NCI-H345 treated with DMSO at 0.1 percent for 48 hours (cell line): Measurements from ENCODE around the gene SMIM15.
A peak's percentile ranks its signal among the peaks of the same experiment; 100 is the strongest.

Experiments used
- DNase-seq: peaks from one replicate; lab custom pipeline; 2025; ENCODE audit not compliant: unreplicated experiment; lab: John Stamatoyannopoulos, UW

SMIM15 gene

DNA sequence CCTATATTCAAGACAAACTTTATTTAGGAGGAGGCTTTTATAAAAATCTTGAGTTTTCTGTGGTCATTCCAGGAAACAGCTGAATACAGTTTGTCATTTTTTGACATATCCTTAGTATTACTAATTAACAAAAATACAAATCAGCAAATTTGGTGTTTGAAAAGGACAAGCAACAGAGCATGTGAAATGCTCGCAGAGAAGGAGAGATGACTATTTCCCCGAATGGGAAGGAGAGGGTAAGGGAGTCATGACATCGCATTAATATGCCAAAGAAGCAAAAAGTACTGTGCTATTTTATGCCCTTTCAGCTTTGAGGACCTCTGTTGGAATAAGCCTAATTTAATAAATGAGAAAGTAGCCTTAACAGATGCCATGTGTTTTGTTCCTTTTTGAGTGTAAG lies 1.8 kb downstream of the SMIM15 start:
- no peak for DNase-seq

DNA sequence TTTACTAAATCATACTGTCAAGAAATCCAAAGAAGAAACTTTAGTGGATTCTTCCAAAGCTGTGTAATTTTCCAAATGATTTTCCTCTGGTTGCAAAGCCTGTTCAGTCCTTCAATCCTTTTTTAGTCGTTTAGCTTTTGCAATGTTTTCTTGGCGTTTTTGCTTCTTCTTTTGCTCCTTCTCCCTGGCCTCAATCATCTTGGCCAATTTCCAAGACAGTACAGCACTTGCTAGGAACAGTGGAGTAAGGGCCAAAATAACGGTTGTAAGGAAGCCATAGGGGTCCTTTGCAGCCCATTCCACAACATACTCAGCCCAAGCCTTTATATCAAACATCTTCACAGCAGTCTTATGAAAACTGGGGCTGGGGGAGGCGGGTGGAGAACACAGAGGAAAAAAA lies 2.4 kb downstream of the SMIM15 start:
- DNase-seq: no peak

DNA sequence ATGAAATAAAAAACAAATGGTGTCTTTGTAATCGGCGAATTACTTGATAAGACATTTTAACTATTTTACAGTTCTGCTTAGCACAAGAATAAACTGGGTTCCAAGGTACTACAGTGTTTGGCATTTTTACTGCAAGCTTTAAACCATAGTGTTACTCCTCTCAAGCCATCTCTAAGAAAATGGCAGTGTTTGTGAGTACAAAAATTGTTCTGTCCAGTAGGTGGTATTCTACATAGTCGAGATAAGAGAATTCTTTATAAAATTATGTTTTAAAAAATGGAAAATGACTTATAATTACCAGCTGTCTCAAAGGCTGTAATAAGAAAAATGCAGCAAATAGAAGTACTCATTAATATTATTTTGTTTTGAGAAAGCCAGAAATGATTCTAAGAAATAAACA lies 3.2 kb downstream of the SMIM15 start:
- DNase-seq: no peak

DNA sequence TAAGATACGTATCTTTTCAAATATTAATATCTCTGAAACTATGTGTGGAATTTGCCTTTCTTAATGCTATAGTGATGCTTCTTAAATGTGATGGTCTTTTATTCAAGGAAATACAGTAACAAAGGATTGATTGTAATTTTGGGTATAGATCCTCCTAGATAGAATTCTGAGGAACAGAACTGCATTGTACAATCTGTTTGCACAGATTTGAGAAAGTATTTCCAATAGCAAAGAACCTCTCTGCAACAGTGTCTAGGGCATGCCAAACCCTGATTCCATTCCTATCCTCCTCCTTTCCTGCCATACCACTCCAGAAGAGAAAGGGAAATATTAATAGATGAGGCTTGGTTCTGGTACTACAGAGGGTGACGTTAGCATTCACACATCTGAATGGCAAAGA lies 10.4 kb downstream of the SMIM15 start:
- no peak for DNase-seq

DNA sequence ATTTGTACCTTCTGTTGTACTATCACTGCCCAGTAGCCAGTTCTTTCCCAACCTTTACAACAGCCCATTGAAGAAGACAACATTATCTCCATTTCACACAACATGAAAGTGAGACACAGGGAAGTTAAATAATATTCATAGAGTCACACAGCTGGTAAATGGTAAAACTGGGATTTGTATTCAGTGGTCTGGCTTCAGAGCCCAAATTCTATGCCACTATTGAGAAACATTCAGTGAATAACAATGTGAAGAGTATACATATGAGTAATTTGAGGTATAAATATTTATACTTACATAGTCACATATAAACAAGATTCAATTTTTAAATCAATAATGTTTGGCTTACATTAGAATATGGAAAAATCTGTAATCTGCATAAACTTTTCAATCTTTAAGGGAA lies 13.8 kb downstream of the SMIM15 start:
- no peak for DNase-seq

DNA sequence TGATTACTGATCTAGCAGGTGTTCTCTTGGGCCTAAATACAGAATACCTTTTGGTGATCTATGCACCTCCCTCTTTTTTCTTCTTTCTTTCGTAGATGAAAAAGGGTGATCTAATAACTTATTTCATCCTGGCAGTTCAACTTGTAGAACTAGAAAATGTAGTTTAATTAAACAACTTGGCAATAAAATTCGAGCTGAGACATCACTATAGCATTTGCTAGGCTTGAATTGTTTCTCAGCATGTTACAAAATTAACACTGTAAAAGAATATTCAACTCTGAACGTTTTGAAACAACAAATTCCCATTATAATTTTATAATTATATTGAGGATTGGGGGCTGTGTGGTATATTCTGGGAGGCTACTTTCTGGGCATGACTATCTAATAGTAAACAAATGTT lies 19.5 kb downstream of the SMIM15 start:
- DNase-seq: no peak

DNA sequence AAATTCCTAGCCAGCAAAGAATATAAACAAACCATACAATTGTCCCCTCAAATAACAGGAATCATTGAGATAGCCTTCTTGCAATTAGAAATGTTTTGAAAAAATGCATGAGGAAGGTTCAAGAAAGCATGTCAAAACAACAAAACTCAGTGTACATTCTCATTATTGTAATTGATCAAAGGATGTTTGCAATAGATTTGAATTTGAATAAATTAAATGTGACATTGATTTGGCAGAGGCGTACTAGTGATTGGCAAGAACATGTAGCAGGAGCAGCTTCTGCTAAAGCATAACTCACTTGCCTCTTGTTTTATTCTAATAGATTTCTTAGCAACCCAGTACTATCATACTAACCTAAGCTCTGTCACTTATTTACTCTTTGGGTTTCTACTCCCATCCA lies 19.9 kb downstream of the SMIM15 start:
- no peak for DNase-seq

DNA sequence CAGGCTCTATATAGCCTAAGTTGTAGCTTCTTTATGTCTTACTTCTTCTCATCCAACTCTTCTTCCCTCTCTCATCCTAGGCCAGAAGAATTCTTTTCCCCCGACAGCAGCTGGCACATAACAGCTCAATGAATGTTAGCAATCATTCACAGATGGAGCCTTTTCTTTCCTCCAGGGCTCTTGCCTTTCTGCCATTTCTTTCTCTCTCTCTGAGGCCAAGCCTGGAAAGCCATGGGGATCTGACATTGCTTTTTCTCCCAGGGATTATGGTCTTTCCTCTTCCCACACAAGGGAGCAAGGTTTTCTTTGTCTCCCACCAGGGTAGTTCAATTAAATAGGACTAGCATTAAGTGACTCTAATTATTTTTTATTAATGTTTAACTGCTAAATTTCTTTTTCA lies 20.5 kb downstream of the SMIM15 start:
- no peak for DNase-seq

DNA sequence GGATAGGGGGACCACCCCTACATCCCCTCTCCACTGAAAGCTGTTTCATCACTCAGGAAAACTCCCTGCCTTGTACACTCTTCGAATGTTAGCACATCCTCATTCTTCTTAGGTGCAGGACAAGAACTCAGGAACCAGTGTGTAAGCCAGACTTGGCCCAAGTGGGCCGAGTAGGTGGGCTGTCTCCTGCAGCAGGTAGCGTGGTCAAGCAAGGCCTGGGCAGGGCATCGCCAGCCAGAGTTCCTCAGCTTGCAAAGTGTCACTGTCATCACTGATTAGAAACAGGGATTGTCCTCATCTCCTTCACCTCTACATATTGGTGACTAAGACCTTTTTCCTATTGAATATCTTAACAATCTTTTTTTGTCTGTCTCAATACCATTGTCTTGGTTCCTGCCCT lies 22.3 kb downstream of the SMIM15 start:
- DNase-seq: no peak

DNA sequence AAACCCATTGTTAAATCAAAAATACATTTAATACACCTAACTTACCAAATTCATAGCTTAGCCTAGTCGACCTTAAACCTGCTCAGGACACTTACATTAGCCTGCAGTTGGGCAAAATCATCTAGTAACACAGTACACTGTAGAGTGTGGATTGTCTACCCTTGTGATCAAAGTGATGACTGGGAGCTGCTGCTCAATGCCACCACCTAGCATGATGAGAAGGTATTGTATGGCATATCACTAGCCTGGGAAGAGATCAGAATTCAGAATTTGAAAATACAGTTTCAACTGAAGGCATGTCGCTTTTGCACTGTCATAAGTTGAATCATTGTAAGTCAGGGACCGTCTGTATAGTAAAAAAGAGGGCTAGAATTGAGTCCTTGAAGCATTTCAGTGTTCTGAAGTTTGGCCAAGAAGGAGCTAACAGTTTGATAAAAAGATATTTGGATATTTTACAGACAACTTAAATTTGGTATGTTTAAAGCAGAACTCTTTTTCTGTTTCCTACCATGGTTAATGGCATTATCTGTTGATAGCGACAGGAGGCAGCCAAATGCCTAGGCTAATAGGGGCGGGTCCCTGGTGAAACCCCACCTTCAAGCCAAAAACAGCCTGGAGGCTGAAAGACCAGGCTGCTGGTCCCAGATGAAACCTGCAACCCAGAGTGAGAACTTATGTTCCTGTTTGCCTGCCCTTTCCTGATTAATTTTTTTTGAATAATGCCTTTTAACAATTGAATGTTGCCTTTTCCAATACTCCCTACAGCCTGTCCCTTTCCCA lies 23.0 kb downstream of the SMIM15 start:
- DNase-seq: no peak

DNA sequence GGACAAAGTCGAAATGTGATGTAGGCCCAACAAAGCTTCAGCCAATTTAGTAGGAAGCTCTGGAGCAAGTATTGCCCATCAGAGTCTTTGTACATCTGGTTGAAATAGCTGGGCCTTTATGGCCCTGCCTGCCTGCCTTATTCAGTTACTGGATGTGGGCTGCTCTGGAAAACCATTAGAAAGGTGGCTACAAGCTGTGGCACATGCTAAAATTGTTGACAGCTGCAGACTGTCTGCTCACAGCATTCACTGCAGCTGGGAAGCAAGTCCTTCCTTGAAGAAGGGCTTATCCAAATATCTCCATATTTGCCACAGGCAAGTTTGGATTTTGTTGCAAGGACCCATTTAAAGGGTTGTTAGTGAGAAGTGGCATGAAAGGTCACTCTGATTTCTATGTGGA lies 24.4 kb downstream of the SMIM15 start:
- DNase-seq: no peak

DNA sequence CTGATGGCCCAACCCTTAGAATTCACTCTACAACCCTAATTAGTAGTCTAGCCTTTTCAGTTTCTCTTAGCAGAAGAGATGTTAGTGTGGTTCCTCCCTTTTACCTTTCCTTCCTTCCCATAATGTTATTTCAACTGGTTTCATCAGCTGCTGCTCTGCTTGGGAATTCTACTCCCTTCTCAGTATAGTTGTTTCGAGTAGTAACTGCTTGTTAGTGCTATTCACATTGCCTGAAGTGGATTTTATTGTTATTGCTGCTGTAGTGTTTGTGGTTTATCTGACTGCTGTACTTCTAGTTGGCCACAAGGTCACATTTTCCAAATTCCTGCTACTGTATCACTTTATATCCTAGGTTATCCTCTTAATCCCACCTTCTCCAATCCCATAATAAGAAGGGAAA lies 29.7 kb downstream of the SMIM15 start:
- no peak for DNase-seq

DNA sequence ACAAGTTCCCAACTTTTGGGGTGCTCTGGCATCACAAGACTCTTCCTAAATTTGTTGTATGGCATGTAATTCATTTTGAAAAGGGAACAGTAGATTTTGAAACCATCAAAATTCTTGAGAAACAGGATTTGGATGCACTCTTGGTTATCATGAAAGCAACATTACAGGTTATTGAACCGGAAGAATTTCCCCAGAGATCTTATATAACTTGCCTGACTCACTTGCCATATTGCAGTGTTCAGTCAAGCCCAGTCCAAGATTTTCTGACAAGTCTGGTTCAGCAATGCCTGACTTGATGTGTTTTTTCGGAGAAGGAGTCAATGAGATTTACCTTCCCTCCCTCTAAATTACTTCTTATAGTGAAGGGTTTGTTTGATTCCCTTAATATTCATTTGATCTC lies 32.0 kb downstream of the SMIM15 start:
- DNase-seq: no peak

DNA sequence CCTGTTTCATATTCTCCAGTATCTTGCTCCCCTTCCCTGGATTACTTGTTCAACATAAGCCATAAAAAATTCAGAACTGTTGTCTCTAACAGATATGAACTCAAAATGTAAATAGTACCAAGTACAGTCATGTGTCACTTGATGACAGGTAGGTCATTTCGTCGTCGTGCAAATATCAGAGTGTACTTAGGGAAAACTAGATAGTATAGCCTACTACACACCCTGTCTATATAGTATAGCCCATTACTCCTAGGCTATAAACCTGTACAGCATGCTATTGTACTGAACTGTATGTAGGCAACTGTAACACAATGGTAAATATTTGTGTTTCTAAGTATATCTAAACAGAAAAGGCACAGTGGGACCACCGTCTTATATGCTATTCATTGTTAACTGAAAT lies 39.1 kb downstream of the SMIM15 start:
- DNase-seq: peak; percentile 25

DNA sequence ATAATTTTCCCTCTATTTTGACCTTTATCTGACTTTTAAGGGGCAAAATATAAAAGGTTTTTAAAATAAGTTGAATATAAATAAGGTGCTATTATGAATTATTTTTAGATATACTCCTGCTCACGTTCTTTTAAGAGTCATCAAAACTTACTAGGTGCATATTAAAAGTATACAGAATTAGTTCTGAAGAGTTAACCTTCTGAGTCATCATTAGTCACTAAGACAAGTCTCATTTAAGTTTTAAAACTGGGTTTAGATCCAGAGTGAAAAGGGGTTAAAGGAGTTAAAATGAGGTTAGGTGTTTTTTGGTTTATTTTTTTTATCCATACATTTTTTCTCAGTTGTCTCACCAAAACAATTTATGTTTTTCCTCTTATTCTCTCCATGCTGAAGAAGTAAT lies 41.7 kb downstream of the SMIM15 start:
- DNase-seq: no peak

DNA sequence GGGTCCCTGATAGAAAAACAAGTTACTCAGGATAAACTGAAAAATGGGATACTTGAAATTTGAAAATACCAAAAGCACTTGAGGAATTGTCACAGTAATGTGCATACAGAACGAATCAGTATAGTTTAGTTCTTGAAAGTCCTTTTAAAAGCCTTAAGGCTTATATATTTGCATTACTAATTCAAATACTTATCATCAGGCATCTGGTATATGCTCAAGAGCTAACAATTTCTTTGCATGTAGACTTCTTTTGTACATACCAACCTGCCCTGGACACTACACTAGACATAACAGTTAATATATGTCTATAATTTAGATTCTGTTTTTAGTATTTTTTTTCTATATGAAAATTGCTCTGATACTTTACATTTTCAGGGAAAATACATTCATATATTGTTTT lies 43.2 kb downstream of the SMIM15 start:
- no peak for DNase-seq

DNA sequence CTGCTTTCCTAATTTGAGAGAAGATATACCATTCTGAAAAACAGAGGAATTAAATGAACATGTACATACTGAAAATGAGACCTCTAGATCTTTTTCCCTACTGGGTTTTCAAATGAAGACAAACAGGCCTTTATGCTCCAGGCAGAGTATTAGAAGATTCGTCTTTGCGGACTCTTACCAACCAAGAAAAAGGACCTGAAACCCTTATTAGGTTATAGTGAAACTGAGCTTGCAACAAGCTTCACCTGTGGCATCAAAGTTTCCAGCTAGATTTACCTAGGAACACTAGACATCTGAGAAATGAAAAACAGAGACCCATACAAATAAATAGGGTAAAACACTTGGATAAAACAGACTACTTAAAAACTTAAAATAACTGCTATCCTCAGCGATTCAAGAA lies 46.3 kb downstream of the SMIM15 start:
- no peak for DNase-seq

DNA sequence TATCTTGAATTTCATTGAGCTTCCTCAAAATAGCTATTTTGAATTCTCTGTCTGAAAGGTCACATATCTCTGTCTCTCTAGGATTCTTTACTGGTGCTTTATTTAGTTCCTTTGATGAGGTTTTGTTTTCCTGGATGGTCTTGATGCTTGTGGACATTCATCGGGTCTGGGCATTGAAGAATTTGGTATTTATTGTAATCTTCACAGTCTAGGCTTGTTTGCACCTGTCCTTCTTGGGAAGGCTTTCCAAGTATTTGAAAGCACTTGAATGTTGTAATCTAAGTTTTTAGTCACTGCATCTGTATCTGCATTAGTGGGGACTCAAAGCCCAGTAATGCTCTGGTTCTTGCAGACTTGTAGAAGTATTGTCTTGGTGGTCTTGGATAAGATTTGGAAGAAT lies 47.8 kb downstream of the SMIM15 start:
- DNase-seq: no peak
